GM12865 (cell line): Measurements from ENCODE around the gene LIN9.
"Not testable (repeated sequence)": the region's sequence is repeated elsewhere in the genome, so short reads cannot be mapped to it uniquely, and the experiment has no call there.

ENCODE experiments used
- DNase-seq: peaks from one replicate; pipeline ENCODE4 v3.0.0; 2010; ENCODE audit warnings: low read depth
- H3K4me3 ChIP-seq: 2 replicates; pipeline ENCODE4 v1.5.1; 2011; ENCODE audit warnings: mild to moderate bottlenecking, low read depth, low read length, control low read depth
- TF ChIP-seq, protein P1 (sequence below): IDR thresholded peaks from 2 replicates; pipeline ENCODE4 v1.5.1; 2011; ENCODE audit warnings: low read length, control low read depth, low read depth, inconsistent platforms; ENCODE audit not compliant: insufficient read depth; ENCODE audit errors: missing control alignments

LIN9 gene

GRCh38 chr1:226204198-226204597 is 104.8 kb downstream of the LIN9 start:
- DNase-seq, result no peak
- H3K4me3 ChIP-seq, result no peak overlapping the region
- TF ChIP-seq, protein P1, sequence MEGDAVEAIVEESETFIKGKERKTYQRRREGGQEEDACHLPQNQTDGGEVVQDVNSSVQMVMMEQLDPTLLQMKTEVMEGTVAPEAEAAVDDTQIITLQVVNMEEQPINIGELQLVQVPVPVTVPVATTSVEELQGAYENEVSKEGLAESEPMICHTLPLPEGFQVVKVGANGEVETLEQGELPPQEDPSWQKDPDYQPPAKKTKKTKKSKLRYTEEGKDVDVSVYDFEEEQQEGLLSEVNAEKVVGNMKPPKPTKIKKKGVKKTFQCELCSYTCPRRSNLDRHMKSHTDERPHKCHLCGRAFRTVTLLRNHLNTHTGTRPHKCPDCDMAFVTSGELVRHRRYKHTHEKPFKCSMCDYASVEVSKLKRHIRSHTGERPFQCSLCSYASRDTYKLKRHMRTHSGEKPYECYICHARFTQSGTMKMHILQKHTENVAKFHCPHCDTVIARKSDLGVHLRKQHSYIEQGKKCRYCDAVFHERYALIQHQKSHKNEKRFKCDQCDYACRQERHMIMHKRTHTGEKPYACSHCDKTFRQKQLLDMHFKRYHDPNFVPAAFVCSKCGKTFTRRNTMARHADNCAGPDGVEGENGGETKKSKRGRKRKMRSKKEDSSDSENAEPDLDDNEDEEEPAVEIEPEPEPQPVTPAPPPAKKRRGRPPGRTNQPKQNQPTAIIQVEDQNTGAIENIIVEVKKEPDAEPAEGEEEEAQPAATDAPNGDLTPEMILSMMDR, result no peak

- no peak overlapping the region for H3K4me3 ChIP-seq
- DNase-seq, result no peak
- TF ChIP-seq, protein P1, result no peak
These were observed 105.3 kb downstream of the LIN9 start for GRCh38 chr1:226203655-226204054.

DNA sequence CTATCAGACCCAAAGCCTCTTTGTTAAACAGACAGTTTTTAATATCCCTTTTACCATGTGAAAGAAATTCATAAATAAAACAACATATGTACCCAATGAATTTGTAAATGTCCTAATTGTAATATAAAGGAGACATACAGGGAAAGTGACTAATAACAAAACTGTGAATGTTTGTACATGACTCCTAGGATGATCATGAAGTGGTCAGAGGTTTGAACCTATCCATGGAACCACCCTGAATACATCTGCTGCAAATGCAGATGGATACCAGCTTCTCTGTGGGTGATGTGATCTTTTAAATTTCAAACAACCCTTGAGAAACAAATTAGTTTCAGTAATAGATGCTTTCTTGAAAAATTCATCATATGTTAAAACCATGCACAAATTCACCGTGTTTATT is 105.7 kb downstream of the LIN9 start:
- TF ChIP-seq, protein P1, result no peak
- no peak for DNase-seq
- no peak overlapping the region for H3K4me3 ChIP-seq

DNA sequence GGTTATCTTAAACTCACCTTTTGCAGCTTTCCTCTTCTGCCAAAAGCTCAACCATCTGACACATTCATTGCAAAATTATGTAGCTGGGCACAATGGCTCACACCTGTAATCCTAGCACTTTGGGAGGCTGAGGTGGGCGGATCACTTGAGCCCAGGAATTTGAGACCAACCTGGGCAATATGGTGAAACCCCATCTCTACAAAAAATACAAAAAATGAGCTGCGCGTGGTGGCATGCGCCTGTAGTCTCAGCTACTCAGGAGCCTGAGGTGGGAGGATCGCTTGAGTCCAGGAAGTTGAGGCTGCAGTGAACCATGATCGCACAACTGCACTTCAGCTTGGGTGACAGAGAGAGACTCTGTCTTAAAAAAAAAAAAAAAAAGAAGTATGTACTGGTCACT is 106.3 kb downstream of the LIN9 start:
- not testable (repeated sequence) for DNase-seq, H3K4me3 ChIP-seq

GRCh38 chr1:226202246-226202645 is 106.7 kb downstream of the LIN9 start:
- TF ChIP-seq, protein P1, result no peak

DNA sequence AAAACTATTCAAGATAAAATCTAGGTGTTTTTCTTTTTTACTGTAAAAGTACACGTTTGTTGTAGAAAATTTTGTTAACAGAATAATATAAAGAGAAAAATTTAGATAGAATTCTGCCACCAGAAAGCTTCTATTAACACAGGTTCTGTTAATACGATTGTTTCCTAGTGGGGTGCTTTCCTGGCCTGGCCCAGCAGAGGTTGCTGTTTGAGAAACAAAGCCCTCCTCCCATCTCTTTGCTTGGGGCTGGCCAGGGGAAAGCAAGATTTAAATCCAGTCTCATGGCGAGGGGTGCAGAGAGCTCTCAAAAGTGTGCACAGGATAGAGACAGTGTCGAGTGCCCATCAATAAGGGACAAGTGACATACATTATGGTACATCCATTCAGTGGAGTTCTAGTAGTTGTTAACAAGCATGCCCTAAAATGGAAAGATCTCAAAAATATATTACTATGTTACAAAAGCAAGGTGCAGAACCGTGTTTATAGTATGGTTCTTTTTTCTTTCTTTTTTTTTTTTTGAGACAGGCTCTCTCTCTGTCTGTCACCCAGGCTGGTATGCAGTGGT is 107.9 kb downstream of the LIN9 start:
- peak; percentile 53 for DNase-seq
- H3K4me3 ChIP-seq, result no peak overlapping the region
- TF ChIP-seq, protein P1, result peak; percentile 48

More at GRCh38 chr1:226202246-226202645, 106.7 kb downstream of the LIN9 start:
- no peak for DNase-seq
- H3K4me3 ChIP-seq, result no peak overlapping the region

DNA sequence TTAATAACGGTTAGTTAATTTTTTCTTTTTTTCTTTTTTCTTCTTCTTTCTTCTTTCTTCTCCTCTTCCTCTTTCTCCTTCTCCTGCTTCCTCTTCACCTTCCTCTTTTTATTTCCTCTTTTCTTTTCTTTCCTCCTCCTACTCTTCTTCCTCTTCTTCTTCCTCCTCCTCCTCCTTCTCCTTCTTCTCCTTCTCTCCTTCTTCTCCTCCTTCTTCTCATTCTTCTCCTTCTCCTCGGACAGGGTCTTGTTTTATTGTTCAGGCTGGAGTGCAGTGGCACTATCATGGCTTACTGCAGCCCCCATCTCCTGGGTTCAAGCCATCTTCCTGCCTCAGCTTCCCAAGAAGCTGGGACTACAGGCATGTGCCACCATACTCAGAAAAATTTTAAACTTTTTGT is 109.0 kb downstream of the LIN9 start:
- H3K4me3 ChIP-seq, result no peak overlapping the region
- TF ChIP-seq, protein P1, result no peak
- DNase-seq, result no peak
